KOPT-K1 (cell line): ENCODE measurements around the gene MRPL53.

Experiments
- H3K27ac ChIP-seq: fragments of 200-600 bp; sonication (generic); 2 replicates; pipeline ENCODE4 v1.5.1; 2016; ENCODE audit warnings: antibody characterized with exemption, mild to moderate bottlenecking, low read depth, low read length; ENCODE audit not compliant: poor library complexity, severe bottlenecking
- H3K36me3 ChIP-seq: fragments of 200-600 bp; sonication (generic); 2 replicates; pipeline ENCODE4 v1.5.1; 2017; ENCODE audit warnings: antibody characterized with exemption, mild to moderate bottlenecking, low read length, moderate library complexity; ENCODE audit not compliant: insufficient read depth
- H3K9me3 ChIP-seq: fragments of 200-600 bp; sonication (generic); 2 replicates; pipeline ENCODE4 v1.5.1; 2017; ENCODE audit warnings: antibody characterized with exemption, low read length, mild to moderate bottlenecking; ENCODE audit not compliant: insufficient read depth, poor library complexity, severe bottlenecking

MRPL53 gene

GRCh38 chr2:74436848-74437695, 35.4 kb downstream of the MRPL53 start:
- H3K9me3 ChIP-seq = no peaks in the 10 kb centered on the region
- H3K36me3 ChIP-seq = no peaks in the 10 kb centered on the region
- no peak overlapping the region for H3K27ac ChIP-seq

GRCh38 chr2:74436111-74436805, 36.2 kb downstream of the MRPL53 start:
- no peaks in the 10 kb centered on the region for H3K36me3 ChIP-seq
- H3K9me3 ChIP-seq = no peaks in the 10 kb centered on the region
- H3K27ac ChIP-seq = no peak overlapping the region

DNA sequence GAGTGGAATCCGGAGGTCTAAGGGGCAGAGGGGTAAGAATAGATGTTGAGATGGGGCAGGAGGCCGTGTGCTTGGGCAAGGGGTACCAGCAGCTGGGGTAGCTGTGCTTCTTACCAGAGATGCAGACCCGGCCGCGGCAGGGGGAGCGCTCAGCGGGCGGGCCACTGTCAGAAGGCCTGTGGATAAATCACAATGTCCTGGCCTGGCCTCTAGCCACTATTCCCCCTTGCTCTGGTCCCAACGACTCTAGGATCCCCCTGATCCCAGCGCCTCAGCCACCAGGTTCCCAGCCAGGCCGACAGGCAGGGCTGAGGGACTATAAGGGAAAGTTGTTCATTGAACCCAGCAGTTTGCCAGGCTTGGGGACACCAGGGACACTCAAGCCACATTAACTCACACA, 42.0 kb downstream of the MRPL53 start:
- H3K9me3 ChIP-seq = no peaks in the 10 kb centered on the region
- H3K27ac ChIP-seq = no peak overlapping the region
- H3K36me3 ChIP-seq = peaks cover 11% of the 10 kb centered on the region; the same call in 1 of the 2 replicates

DNA sequence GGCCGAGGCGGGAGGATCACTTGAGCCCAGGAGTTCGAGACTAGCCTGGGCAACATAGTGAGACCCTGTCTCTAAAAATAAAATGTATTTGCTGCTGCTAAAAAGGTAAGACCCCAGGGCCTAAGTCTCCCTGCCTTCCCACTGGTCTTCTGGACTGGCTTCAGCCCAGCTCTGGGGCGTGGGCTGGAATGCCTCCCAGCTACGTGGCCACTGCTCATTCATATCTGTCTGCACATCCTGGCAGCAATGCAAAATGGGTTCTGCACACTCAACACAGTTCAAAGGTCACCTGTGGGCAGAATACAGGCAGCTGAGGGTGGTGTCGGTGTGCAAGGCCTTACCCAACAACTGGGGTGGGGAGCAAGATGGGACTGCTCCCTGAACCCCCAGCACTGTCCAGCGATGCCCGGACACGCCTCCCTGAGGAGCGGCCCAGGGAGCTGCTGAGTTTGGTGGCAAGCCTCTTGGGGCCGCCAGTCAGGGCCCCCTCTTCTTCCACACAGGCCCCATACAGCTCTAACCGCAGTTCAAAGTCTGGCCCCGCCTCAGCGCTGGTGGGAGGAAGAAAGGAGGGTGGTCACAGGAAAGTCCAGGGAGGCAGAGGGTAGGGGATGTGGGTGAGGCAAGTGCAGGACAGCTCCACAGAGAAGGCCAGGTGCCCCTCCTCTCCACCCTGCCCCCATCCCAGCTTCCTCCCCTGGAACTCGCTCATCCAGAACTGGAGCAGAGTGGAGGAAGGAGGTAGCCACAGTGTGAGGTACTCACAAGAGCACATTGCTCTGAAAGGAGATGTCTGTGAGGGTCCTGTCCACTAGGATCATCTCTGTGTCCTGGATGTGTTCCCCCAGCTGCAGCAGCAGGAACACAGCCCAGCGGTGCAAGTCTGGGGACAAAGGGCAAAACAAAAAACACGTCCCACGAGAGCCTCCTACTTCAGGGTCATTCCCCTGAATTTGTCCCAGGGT, 42.7 kb downstream of the MRPL53 start:
- no peak overlapping the region for H3K27ac ChIP-seq
- peaks cover 18% of the 10 kb centered on the region for H3K36me3 ChIP-seq
- H3K9me3 ChIP-seq = no peaks in the 10 kb centered on the region

- Histone ChIP-seq H3K9me3 (no peaks in the 10 kb centered on the region), H3K36me3 (peaks cover 25% of the 10 kb centered on the region), H3K27ac (no peak overlapping the region)
Measured at GRCh38 chr2:74428675-74429074, 43.8 kb downstream of the MRPL53 start.

- H3K27ac ChIP-seq = no peak overlapping the region
- peaks cover 25% of the 10 kb centered on the region for H3K36me3 ChIP-seq
- H3K9me3 ChIP-seq = no peaks in the 10 kb centered on the region
Measured at GRCh38 chr2:74427551-74427950, 44.9 kb downstream of the MRPL53 start.

DNA sequence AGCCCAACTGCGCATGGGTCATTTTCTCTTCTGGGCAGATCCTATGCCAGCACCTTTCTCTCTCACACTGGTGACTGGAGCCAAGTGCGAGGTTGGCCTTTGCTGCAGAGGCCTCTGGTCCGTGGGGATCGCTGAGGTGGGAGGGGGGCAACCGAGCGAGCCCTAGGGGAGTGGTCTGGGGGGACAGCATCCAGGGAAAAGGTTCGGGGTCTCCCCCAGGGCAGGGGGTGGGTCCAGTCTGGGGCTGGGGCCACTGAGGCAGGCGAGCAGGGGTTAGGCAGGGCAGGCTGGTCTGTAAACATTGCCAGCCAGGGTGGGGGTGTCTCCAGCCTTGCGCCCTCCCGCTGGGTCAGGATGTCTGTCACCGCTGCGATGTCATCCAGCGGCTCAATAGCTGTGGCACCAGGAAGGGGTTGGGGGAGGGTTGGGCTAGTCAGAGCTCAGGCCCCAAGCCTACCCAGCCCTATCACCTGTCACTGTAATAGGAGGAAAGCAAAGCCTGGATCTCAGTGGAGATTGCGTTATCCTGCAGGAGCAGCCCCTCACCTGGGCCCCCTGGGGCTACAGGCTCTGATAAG, 46.2 kb downstream of the MRPL53 start:
- H3K9me3 ChIP-seq = no peaks in the 10 kb centered on the region
- H3K27ac ChIP-seq = no peak overlapping the region
- peaks cover 25% of the 10 kb centered on the region for H3K36me3 ChIP-seq

DNA sequence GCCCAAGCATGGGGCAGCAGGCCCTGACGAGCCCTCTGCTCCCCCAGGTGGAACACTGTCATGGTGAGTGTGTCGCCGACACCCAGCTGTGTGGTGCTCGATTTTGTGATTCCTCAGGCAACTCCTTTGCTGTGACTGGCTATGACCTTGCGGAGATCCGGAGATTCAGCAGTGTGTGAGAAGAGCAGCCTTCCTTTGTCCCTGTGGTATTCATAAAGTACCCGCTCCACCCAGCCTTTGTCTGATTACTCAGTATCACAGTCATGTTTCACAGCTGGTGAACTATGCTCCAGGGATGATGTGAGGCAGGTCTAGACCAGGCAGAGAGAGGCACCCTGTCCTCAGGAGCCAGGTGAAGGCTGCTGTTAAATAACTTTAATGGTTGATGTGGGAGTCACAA, 47.0 kb downstream of the MRPL53 start:
- H3K27ac ChIP-seq = no peak overlapping the region
- no peaks in the 10 kb centered on the region for H3K9me3 ChIP-seq
- H3K36me3 ChIP-seq = peaks cover 25% of the 10 kb centered on the region

DNA sequence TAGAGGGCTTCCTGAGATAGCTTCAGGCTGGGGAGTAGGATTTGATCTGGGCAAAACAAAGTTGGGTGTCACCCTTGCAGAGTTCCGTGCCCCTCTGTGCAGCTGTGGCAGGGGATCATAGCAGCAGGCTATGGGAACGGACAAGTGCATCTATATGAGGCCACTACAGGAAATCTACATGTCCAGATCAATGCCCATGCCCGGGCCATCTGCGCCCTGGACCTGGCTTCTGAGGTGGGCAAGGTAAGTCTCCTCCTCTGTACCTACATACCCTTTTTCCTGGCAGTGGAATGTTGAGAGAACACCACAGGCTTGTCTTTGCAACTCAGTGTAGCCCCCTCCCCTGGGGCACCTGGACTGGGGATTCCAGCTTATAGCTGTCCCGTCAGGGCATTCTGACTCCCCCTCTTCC, 47.5 kb downstream of the MRPL53 start:
- Histone ChIP-seq H3K36me3 (peaks cover 25% of the 10 kb centered on the region), H3K9me3 (no peaks in the 10 kb centered on the region), H3K27ac (no peak overlapping the region)

DNA sequence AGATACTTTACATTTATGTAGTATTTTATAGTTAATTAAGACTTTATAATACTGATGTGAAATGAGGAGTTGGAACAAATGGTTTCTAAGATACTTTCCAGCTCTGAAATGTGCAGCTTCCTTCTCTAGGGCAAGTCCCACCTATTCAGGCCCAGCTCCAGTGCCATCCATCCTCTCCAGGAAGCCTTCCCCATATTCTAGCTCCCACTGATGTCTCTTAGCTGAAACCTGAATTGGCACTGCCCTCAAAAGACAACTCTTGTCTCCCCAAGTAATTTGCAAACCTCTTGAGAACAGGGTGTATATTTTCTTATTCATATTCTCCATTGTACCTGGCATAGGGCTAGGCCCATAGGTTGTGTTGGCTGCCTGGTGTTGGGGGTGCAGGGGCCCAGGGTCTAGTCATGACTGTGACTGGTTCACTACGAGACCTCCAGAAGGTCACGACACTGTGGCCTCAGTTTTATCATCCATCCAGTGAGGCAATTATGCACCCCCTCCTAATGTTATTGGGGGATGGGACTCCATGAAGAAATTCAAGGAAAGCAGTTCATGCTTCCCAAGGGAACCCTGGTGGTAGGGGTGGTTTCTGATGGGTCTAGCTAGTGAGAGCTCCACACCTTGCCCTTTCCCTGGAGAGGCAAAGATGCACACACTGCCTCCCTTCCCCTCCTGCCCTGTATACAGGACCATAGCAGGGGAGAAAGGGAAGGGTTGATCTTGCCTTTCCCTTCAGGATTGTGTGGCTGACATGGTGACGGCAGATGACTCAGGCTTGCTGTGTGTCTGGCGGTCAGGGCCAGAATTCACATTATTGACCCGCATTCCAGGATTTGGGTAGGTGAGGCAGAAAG, 48.1 kb downstream of the MRPL53 start:
- Histone ChIP-seq H3K36me3 (peaks cover 25% of the 10 kb centered on the region), H3K27ac (no peak overlapping the region), H3K9me3 (no peaks in the 10 kb centered on the region)

DNA sequence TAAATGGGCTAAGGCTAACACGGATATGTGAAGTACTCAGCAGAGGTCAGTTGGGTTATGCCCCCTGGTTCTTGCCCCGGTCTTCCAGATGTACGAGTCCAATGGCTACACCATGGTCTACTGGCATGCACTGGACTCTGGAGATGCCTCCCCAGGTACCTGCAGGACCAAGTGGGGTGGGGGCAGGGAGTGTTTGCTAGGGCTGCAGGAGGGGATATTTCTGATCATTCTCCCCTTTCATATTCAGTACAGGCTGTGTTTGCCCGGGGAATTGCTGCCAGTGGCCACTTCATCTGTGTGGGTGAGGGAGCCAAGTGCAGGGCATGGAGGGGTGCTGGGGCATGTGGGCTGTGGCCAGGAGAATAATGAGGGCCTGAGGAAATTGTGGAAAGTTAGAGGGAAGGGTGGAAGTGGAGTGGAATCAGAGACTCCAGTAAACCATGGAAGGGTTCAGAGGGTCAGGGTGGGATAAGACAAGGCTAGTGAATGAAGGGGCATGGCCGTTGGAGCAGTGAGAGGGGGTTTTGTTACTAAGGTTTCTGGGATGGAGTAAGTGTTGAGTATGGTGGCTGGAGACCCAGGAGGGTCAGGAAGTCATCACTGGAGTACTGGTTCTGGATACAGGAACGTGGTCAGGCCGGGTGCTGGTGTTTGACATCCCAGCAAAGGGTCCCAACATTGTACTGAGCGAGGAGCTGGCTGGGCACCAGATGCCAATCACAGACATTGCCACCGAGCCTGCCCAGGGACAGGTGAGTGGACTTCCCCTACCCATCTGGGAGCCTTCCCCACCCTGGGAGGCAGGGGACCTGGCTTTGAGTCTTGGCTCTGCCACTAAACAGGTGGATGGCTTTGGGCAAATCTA, 49.0 kb downstream of the MRPL53 start:
- H3K36me3 ChIP-seq = peaks cover 25% of the 10 kb centered on the region
- no peaks in the 10 kb centered on the region for H3K9me3 ChIP-seq
- no peak overlapping the region for H3K27ac ChIP-seq
